Suprapubic skin (tissue), 4 donors: ENCODE results near the gene RAB3C.

ENCODE experiments used
- POLR2A ChIP-seq, 2 donors: fragments of 450-650 bp; IDR thresholded peaks; one replicate each; pipeline ENCODE4 v1.6.1; 2017; ENCODE audit warnings: antibody characterized with exemption in 2 of 2, mild to moderate bottlenecking in 2 of 2, moderate library complexity in 2 of 2
- POLR2AphosphoS5 ChIP-seq, 3 donors: sonication (generic); formaldehyde crosslinking; IDR thresholded peaks; one replicate each; pipeline ENCODE4 v1.6.1; 2017; ENCODE audit warnings: antibody characterized with exemption in 3 of 3
- TF ChIP-seq, protein P1 (sequence below), 2 donors: fragments of 200-600 bp in 1 of 2; fragments of 450-650 bp in 1 of 2; sonication (generic) in 1 of 2; IDR thresholded peaks; one replicate each; pipeline ENCODE4 v1.5.1; 2016 to 2019; ENCODE audit warnings: antibody characterized with exemption in 2 of 2, mild to moderate bottlenecking in 1 of 2, moderate library complexity in 1 of 2

DNA sequence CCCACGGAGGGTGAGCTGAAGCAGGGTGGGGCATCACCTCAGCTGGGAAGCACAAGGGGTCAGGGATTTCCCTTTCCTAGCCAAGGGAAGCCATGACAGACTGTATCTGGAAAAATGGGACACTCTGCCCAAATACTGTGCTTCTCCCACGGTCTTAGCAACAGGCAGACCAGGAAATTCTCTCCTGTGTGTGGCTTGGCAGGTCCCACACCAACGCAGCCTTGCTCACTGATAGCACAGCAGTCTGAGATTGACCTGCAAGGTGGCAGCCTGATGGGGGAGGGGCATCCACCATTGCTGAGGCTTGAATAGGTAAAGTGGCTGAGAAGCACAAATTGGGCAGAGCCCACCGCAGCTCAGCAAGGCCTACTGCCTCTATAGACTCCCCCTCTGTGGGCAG, 23.2 kb downstream of the RAB3C start:
- no peak for TF ChIP-seq POLR2A (IDR thresholded peaks at IDR 0.05)
- no peak for TF ChIP-seq POLR2AphosphoS5 (IDR thresholded peaks at IDR 0.05)
- TF ChIP-seq, protein P1, sequence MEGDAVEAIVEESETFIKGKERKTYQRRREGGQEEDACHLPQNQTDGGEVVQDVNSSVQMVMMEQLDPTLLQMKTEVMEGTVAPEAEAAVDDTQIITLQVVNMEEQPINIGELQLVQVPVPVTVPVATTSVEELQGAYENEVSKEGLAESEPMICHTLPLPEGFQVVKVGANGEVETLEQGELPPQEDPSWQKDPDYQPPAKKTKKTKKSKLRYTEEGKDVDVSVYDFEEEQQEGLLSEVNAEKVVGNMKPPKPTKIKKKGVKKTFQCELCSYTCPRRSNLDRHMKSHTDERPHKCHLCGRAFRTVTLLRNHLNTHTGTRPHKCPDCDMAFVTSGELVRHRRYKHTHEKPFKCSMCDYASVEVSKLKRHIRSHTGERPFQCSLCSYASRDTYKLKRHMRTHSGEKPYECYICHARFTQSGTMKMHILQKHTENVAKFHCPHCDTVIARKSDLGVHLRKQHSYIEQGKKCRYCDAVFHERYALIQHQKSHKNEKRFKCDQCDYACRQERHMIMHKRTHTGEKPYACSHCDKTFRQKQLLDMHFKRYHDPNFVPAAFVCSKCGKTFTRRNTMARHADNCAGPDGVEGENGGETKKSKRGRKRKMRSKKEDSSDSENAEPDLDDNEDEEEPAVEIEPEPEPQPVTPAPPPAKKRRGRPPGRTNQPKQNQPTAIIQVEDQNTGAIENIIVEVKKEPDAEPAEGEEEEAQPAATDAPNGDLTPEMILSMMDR (IDR thresholded peaks at IDR 0.05), result no peak
